ENCODE results near the gene CRYGC.

GRCh38 chr2:208156439-208156838 lies 26.8 kb upstream of the CRYGC start:
- TF ChIP-seq ZBTB8A (tag by site-specific recombination; IDR thresholded peaks at IDR 0.05) (no peak), CTCF (tag by site-specific recombination; IDR thresholded peaks at IDR 0.05) (no peak), ATF2 (tag by site-specific recombination; IDR thresholded peaks at IDR 0.05; ENCODE audit: low read depth) (no peak), ZBTB21 (tag by site-specific recombination; IDR thresholded peaks at IDR 0.05) (no peak), SP3 (tag by site-specific recombination; IDR thresholded peaks at IDR 0.05) (no peak), TRIM28 (IDR thresholded peaks at IDR 0.05; ENCODE audit: borderline replicate concordance, low read length) (no peak)
